HCT116 (cell line): ENCODE data around the gene TSPAN11. TPM values are rescaled to one million over a fixed set of nuclear protein-coding genes. Genes with fewer than 3 reads are reported as not detected.

Source experiments
- ATAC-seq: fragments of 200-7000 bp; cut with Tn5 transposase; 2 replicates; pipeline ENCODE4 v1.9.1; 2020; ENCODE audit warnings: mild to moderate bottlenecking, moderate library complexity
- BruUV-seq: library from RNA; stranded (reverse); fragments of 400-500 nt; replicated peaks from 2 replicates; lab custom pipeline; 2021; lab: Mats Ljungman, UMichigan
- CTCF ChIA-PET: fragments of 300-600 bp; sonication (Branson Sonifier 250); formaldehyde crosslinking; loops from one replicate; lab custom pipeline; 2021; ENCODE audit warnings: antibody characterized with exemption; lab: Charles Lee
- POLR2A ChIA-PET: fragments of 300-600, 350-600 bp; sonication (Branson Sonifier 250); formaldehyde crosslinking; loops from one replicate; lab custom pipeline; 2021; ENCODE audit warnings: antibody characterized with exemption; lab: Charles Lee
- RAD21 ChIA-PET, 2 experiments: fragments of 300-600 bp; sonication (Branson Sonifier 250); formaldehyde crosslinking; loops; one replicate each; lab custom pipeline; 2023; ENCODE audit warnings: low total read pairs in 2 of 2; ENCODE audit not compliant: uncharacterized antibody in 2 of 2, unreplicated experiment in 2 of 2, low non-redundant PET in 1 of 2; lab: Charles Lee
- DNase-seq: peaks from one replicate; pipeline ENCODE4 v3.0.0-alpha.2; 2010; ENCODE audit warnings: low read depth, low spot score
- H2AFZ ChIP-seq: fragments of 200-600 bp; shearing (Covaris generic), sonication (generic); 2 replicates; pipeline ENCODE4 v1.6.1; 2017; ENCODE audit warnings: low read depth, mixed run types, mixed read lengths, antibody characterized with exemption, low read length; ENCODE audit not compliant: poor library complexity, severe bottlenecking
- H3K27ac ChIP-seq: 2 replicates; pipeline ENCODE4 v1.5.1; 2012; ENCODE audit warnings: low read depth, low read length
- H3K27me3 ChIP-seq: fragments of 200-600 bp; sonication (generic); 2 replicates; pipeline ENCODE4 v1.6.1; 2016; ENCODE audit warnings: mixed run types, low read length, mixed read lengths; ENCODE audit not compliant: insufficient read depth
- H3K36me3 ChIP-seq, 2 experiments: fragments of 200-500 bp in 1 of 2; fragments of 200-600 bp in 1 of 2; sonication (Bioruptor generic) in 1 of 2; sonication (generic) in 1 of 2; 2 replicates each; pipeline versions ENCODE4 v1.5.1 to v1.6.1; 2014 to 2016; ENCODE audit warnings: low read length in 2 of 2, inconsistent platforms in 1 of 2, mixed read lengths in 1 of 2, mixed run types in 1 of 2; ENCODE audit not compliant: insufficient read depth in 2 of 2, control insufficient read depth in 1 of 2
- H3K4me1 ChIP-seq, 2 experiments: fragments of 200-600 bp in 1 of 2; sonication (generic) in 1 of 2; 2 replicates each; pipeline versions ENCODE4 v1.5.1 to v1.6.1; 2012 to 2017; ENCODE audit warnings: low read length in 2 of 2, inconsistent platforms in 1 of 2, mild to moderate bottlenecking in 1 of 2, mixed read lengths in 1 of 2, mixed run types in 1 of 2, moderate library complexity in 1 of 2; ENCODE audit not compliant: insufficient read depth in 2 of 2, control insufficient read depth in 1 of 2
- H3K4me2 ChIP-seq: fragments of 200-600 bp; sonication (generic); 2 replicates; pipeline ENCODE4 v1.6.1; 2017; ENCODE audit warnings: mixed run types, low read length, mixed read lengths
- H3K4me3 ChIP-seq, 2 experiments: fragments of 200-600 bp in 1 of 2; sonication (generic) in 1 of 2; replicated peaks in 1 of 2; 2 replicates each; pipeline ENCODE4 v1.5.1; 2011 to 2016; ENCODE audit warnings: low read length in 2 of 2, control low read depth in 1 of 2, low read depth in 1 of 2, mild to moderate bottlenecking in 1 of 2, mixed read lengths in 1 of 2, mixed run types in 1 of 2
- H3K79me2 ChIP-seq: fragments of 200-600 bp; sonication (generic); 2 replicates; pipeline ENCODE4 v1.6.1; 2017; ENCODE audit warnings: mild to moderate bottlenecking, mixed run types, low read length, moderate library complexity, mixed read lengths; ENCODE audit not compliant: insufficient read depth
- H3K9ac ChIP-seq: fragments of 200-600 bp; sonication (generic); 2 replicates; pipeline ENCODE4 v1.6.1; 2016; ENCODE audit warnings: low read length, mixed read lengths
- H3K9me2 ChIP-seq: fragments of 200-600 bp; sonication (generic), shearing (Covaris generic); 2 replicates; pipeline ENCODE4 v1.6.1; 2017; ENCODE audit warnings: mixed run types, mild to moderate bottlenecking, moderate library complexity; ENCODE audit not compliant: insufficient read depth
- H3K9me3 ChIP-seq, 2 experiments: fragments of 200-500 bp in 1 of 2; fragments of 200-600 bp in 1 of 2; sonication (Bioruptor generic) in 1 of 2; sonication (generic) in 1 of 2; 2 replicates each; pipeline ENCODE4 v1.6.1; 2014 to 2017; ENCODE audit warnings: low read length in 2 of 2, mixed read lengths in 2 of 2, inconsistent platforms in 1 of 2, low read depth in 1 of 2, mild to moderate bottlenecking in 1 of 2, mixed run types in 1 of 2, moderate library complexity in 1 of 2; ENCODE audit not compliant: control insufficient read depth in 1 of 2, insufficient read depth in 1 of 2
- H4K20me1 ChIP-seq: fragments of 200-600 bp; sonication (generic), shearing (Covaris generic); 2 replicates; pipeline ENCODE4 v1.6.1; 2017; ENCODE audit warnings: mixed run types, mild to moderate bottlenecking, moderate library complexity; ENCODE audit not compliant: insufficient read depth
- CBX3 ChIP-seq: IDR thresholded peaks from 2 replicates; pipeline ENCODE4 v1.6.1; 2012; ENCODE audit warnings: low read depth
- CTCF ChIP-seq, 3 experiments: fragments of 200-600 bp in 1 of 3; sonication (generic) in 1 of 3; IDR thresholded peaks in 2 of 3; conservative IDR thresholded peaks in 1 of 3; 2 replicates each; pipeline ENCODE4 v1.5.1; 2012 to 2017; ENCODE audit warnings: low read depth in 2 of 3, low read length in 2 of 3, antibody characterized with exemption in 1 of 3, borderline replicate concordance in 1 of 3, control low read depth in 1 of 3, mild to moderate bottlenecking in 1 of 3, mixed read lengths in 1 of 3, mixed run types in 1 of 3, moderate library complexity in 1 of 3; ENCODE audit not compliant: insufficient read depth in 1 of 3
- EGR1 ChIP-seq: IDR thresholded peaks from 2 replicates; pipeline ENCODE4 v1.6.1; 2012; ENCODE audit warnings: low read depth
- ELF1 ChIP-seq: IDR thresholded peaks from 2 replicates; pipeline ENCODE4 v1.6.1; 2012; ENCODE audit warnings: low read depth, borderline replicate concordance
- FOSL1 ChIP-seq: IDR thresholded peaks from 2 replicates; pipeline ENCODE4 v1.6.1; 2012; ENCODE audit warnings: low read depth
- MAX ChIP-seq: IDR thresholded peaks from 2 replicates; pipeline ENCODE4 v1.6.1; 2012
- REST ChIP-seq: IDR thresholded peaks from 2 replicates; pipeline ENCODE4 v1.6.1; 2012; ENCODE audit warnings: low read depth
- ZBTB33 ChIP-seq: IDR thresholded peaks from 2 replicates; pipeline ENCODE4 v1.6.1; 2011; ENCODE audit warnings: mild to moderate bottlenecking, low read length, moderate library complexity; ENCODE audit not compliant: insufficient replicate concordance; ENCODE audit errors: extremely low read depth
- ZNF274 ChIP-seq: fragments of 200-500 bp; sonication (Bioruptor generic); IDR thresholded peaks from 2 replicates; pipeline ENCODE4 v1.6.1; 2014; ENCODE audit warnings: mild to moderate bottlenecking, low read depth, low read length, inconsistent platforms
- intact Hi-C: fragments of 100-400 bp; cut with micrococcal nuclease; formaldehyde crosslinking; loops from 2 replicates; pipeline ENCODE4 v1.10.0; 2022
- total RNA-seq: library from RNA; stranded (reverse); gene quantifications from one replicate; pipeline ENCODE4 v1.2.1, GENCODE V29; 2021; ENCODE audit not compliant: unreplicated experiment

The TSPAN11 gene
- total RNA-seq, 1 experiment from 2014 or later = not detected

- TF ChIP-seq FOSL1 (no peak), CBX3 (no peak), MAX (no peak), ZBTB33 (no peak), EGR1 (no peak), ZNF274 (no peak), REST (no peak), ELF1 (no peak), CTCF (IDR thresholded peaks at IDR 0.05 in 2 of 3, conservative IDR thresholded peaks at IDR 0.05 in 1 of 3; ENCODE audit: borderline replicate concordance in 1 of 3, insufficient read depth in 1 of 3, low read depth in 2 of 3, low read length in 2 of 3) (no peak)
- no peak for DNase-seq
- H4K20me1 ChIP-seq = no peaks in the 10 kb centered on the region
- H3K9ac ChIP-seq = no peak overlapping the region
- H3K4me1 ChIP-seq = peaks cover 0 to 4% of the 10 kb centered on the region in 2 experiments; a peak in 2 of 4 replicates
- no peak for ATAC-seq
- RAD21 ChIA-PET = no interaction called here
- no peak overlapping the region for H3K4me2 ChIP-seq
- H2AFZ ChIP-seq = no peak overlapping the region
- H3K4me3 ChIP-seq = no peak overlapping the region
- CTCF ChIA-PET = no interaction called here
- no TSS peak for BruUV-seq
- no peaks in the 10 kb centered on the region for H3K9me2 ChIP-seq
- H3K36me3 ChIP-seq = no peaks in the 10 kb centered on the region
- H3K27me3 ChIP-seq = no peaks in the 10 kb centered on the region
- POLR2A ChIA-PET = no interaction called here
- no peak overlapping the region; the same call in 1 of the 2 replicates for H3K27ac ChIP-seq
- H3K79me2 ChIP-seq = no peaks in the 10 kb centered on the region
- intact Hi-C loops = no loop called here
- no peaks in the 10 kb centered on the region for H3K9me3 ChIP-seq
These were observed 65.8 kb downstream of the TSPAN11 start for GRCh38 chr12:30992381-30992780.
